ENCODE measurements around the gene MEIS1.

Gene MEIS1

GRCh38 chr2:66578054-66578686, 143.2 kb downstream of the MEIS1 start:
- FAIRE-seq: no peak
- TF ChIP-seq POLR2A (IDR thresholded peaks at IDR 0.05; ENCODE audit: low read depth, low read length) (no peak), TAF1 (IDR thresholded peaks at IDR 0.05; ENCODE audit: borderline replicate concordance, low read depth, low read length) (no peak), POLR2AphosphoS5 (IDR thresholded peaks at IDR 0.05; ENCODE audit: low read depth, low read length) (no peak)
- no peak for DNase-seq (ENCODE audit: insufficient read length)

- FAIRE-seq (no peak), DNase-seq (ENCODE audit: insufficient read length) (no peak)
- no peak for TF ChIP-seq POLR2AphosphoS5 (IDR thresholded peaks at IDR 0.05; ENCODE audit: low read depth, low read length)
- TF ChIP-seq TAF1 (IDR thresholded peaks at IDR 0.05; ENCODE audit: borderline replicate concordance, low read depth, low read length): no peak
- TF ChIP-seq POLR2A (IDR thresholded peaks at IDR 0.05; ENCODE audit: low read depth, low read length): no peak
Measured at GRCh38 chr2:66578687-66579106, 143.8 kb downstream of the MEIS1 start.

GRCh38 chr2:66579186-66580126, 144.5 kb downstream of the MEIS1 start:
- no peak for FAIRE-seq
- DNase-seq (ENCODE audit: insufficient read length): no peak
- no peak for TF ChIP-seq TAF1 (IDR thresholded peaks at IDR 0.05; ENCODE audit: borderline replicate concordance, low read depth, low read length)
- no peak for TF ChIP-seq POLR2AphosphoS5 (IDR thresholded peaks at IDR 0.05; ENCODE audit: low read depth, low read length)
- TF ChIP-seq POLR2A (IDR thresholded peaks at IDR 0.05; ENCODE audit: low read depth, low read length): no peak

- TF ChIP-seq POLR2AphosphoS5 (IDR thresholded peaks at IDR 0.05; ENCODE audit: low read depth, low read length): no peak
- no peak for TF ChIP-seq TAF1 (IDR thresholded peaks at IDR 0.05; ENCODE audit: borderline replicate concordance, low read depth, low read length)
- TF ChIP-seq POLR2A (IDR thresholded peaks at IDR 0.05; ENCODE audit: low read depth, low read length): no peak
- FAIRE-seq: no peak
- DNase-seq (ENCODE audit: insufficient read length): no peak
Measured at GRCh38 chr2:66580166-66581049, 145.5 kb downstream of the MEIS1 start.

- DNase-seq (ENCODE audit: insufficient read length): no peak
- TF ChIP-seq POLR2AphosphoS5 (IDR thresholded peaks at IDR 0.05; ENCODE audit: low read depth, low read length) (no peak), POLR2A (IDR thresholded peaks at IDR 0.05; ENCODE audit: low read depth, low read length) (no peak), TAF1 (IDR thresholded peaks at IDR 0.05; ENCODE audit: borderline replicate concordance, low read depth, low read length) (no peak)
- FAIRE-seq: no peak
Measured at GRCh38 chr2:66581339-66582103, 146.6 kb downstream of the MEIS1 start.

- no peak for DNase-seq (ENCODE audit: insufficient read length)
- no peak for FAIRE-seq
- TF ChIP-seq TAF1 (IDR thresholded peaks at IDR 0.05; ENCODE audit: borderline replicate concordance, low read depth, low read length): no peak
- no peak for TF ChIP-seq POLR2A (IDR thresholded peaks at IDR 0.05; ENCODE audit: low read depth, low read length)
- no peak for TF ChIP-seq POLR2AphosphoS5 (IDR thresholded peaks at IDR 0.05; ENCODE audit: low read depth, low read length)
Measured at GRCh38 chr2:66582104-66582986, 147.4 kb downstream of the MEIS1 start.

- TF ChIP-seq POLR2AphosphoS5 (IDR thresholded peaks at IDR 0.05; ENCODE audit: low read depth, low read length): no peak
- TF ChIP-seq POLR2A (IDR thresholded peaks at IDR 0.05; ENCODE audit: low read depth, low read length): no peak
- no peak for TF ChIP-seq TAF1 (IDR thresholded peaks at IDR 0.05; ENCODE audit: borderline replicate concordance, low read depth, low read length)
- DNase-seq (ENCODE audit: insufficient read length) (no peak), FAIRE-seq (no peak)
Measured at GRCh38 chr2:66582987-66583880, 148.3 kb downstream of the MEIS1 start.

- FAIRE-seq: no peak
- no peak for TF ChIP-seq TAF1 (IDR thresholded peaks at IDR 0.05; ENCODE audit: borderline replicate concordance, low read depth, low read length)
- TF ChIP-seq POLR2AphosphoS5 (IDR thresholded peaks at IDR 0.05; ENCODE audit: low read depth, low read length): no peak
- no peak for TF ChIP-seq POLR2A (IDR thresholded peaks at IDR 0.05; ENCODE audit: low read depth, low read length)
- DNase-seq (ENCODE audit: insufficient read length): no peak
Measured at GRCh38 chr2:66583881-66584280, 149.0 kb downstream of the MEIS1 start.

- DNase-seq (ENCODE audit: insufficient read length) (no peak), FAIRE-seq (no peak)
- TF ChIP-seq POLR2AphosphoS5 (IDR thresholded peaks at IDR 0.05; ENCODE audit: low read depth, low read length): no peak
- no peak for TF ChIP-seq POLR2A (IDR thresholded peaks at IDR 0.05; ENCODE audit: low read depth, low read length)
- no peak for TF ChIP-seq TAF1 (IDR thresholded peaks at IDR 0.05; ENCODE audit: borderline replicate concordance, low read depth, low read length)
Measured at GRCh38 chr2:66585587-66585986, 150.7 kb downstream of the MEIS1 start.

Data from GM12892 (cell line).